ENCODE measurements around the gene POLD1. TPM values are rescaled to one million over a fixed set of nuclear protein-coding genes. Genes with fewer than 3 reads are reported as not detected.

POLD1 gene
- total RNA-seq, 2 experiments from 2014 or later, result 163 to 181 TPM

- H3K9me3 Mint-ChIP-seq (ENCODE audit: insufficient read depth), result no peaks in the 10 kb centered on the region
- ATAC-seq, result no peak
- ChIA-PET CTCF (interaction anchor here (1.0 kb wide), 1 partner anchor 94 kb away, joined by 3 read pairs; no protein-coding TSS in a partner anchor), POLR2A (no interaction called here)
- DNase-seq, result no peak
- H3K27ac Mint-ChIP-seq, result no peak overlapping the region
- H3K4me3 Mint-ChIP-seq, result no peak overlapping the region
- H3K4me1 Mint-ChIP-seq (ENCODE audit: low read depth), result no peaks in the 10 kb centered on the region
- no peaks in the 10 kb centered on the region for H3K36me3 Mint-ChIP-seq (ENCODE audit: low read depth)
- no peaks in the 10 kb centered on the region for H3K27me3 Mint-ChIP-seq (ENCODE audit: low read depth)
These were observed 67.0 kb downstream of the POLD1 start for GRCh38 chr19:50451223-50451534.

GRCh38 chr19:50453243-50453642 lies 69.1 kb downstream of the POLD1 start:
- ChIA-PET CTCF (no interaction called here), POLR2A (no interaction called here)
- Mint-ChIP-seq H3K36me3 (ENCODE audit: low read depth) (no peaks in the 10 kb centered on the region), H3K27me3 (ENCODE audit: low read depth) (peaks cover 4% of the 10 kb centered on the region), H3K4me1 (ENCODE audit: low read depth) (no peaks in the 10 kb centered on the region), H3K27ac (no peak overlapping the region), H3K9me3 (ENCODE audit: insufficient read depth) (no peaks in the 10 kb centered on the region), H3K4me3 (no peak overlapping the region)
- DNase-seq (no peak), ATAC-seq (no peak)

GRCh38 chr19:50455992-50456391 lies 71.8 kb downstream of the POLD1 start:
- ATAC-seq, result no peak
- Mint-ChIP-seq H3K4me1 (ENCODE audit: low read depth) (peaks cover 5% of the 10 kb centered on the region), H3K27ac (no peak overlapping the region), H3K27me3 (ENCODE audit: low read depth) (peaks cover 9% of the 10 kb centered on the region), H3K9me3 (ENCODE audit: insufficient read depth) (no peaks in the 10 kb centered on the region), H3K36me3 (ENCODE audit: low read depth) (no peaks in the 10 kb centered on the region), H3K4me3 (no peak overlapping the region)
- ChIA-PET CTCF (no interaction called here), POLR2A (no interaction called here)
- no peak for DNase-seq

GRCh38 chr19:50457300-50457699 lies 73.2 kb downstream of the POLD1 start:
- ChIA-PET POLR2A (no interaction called here), CTCF (interaction anchor here (1.2 kb wide), 1 partner anchor 100 kb away, joined by 4 read pairs; no protein-coding TSS in a partner anchor)
- DNase-seq, result no peak
- ATAC-seq, result no peak
- Mint-ChIP-seq H3K36me3 (ENCODE audit: low read depth) (no peaks in the 10 kb centered on the region), H3K27me3 (ENCODE audit: low read depth) (peaks cover 9% of the 10 kb centered on the region), H3K9me3 (ENCODE audit: insufficient read depth) (no peaks in the 10 kb centered on the region), H3K4me1 (ENCODE audit: low read depth) (peaks cover 10% of the 10 kb centered on the region), H3K27ac (no peak overlapping the region), H3K4me3 (no peak overlapping the region)

- CTCF ChIA-PET, result interaction anchor here (1.2 kb wide), 1 partner anchor 101 kb away, joined by 4 read pairs; no protein-coding TSS in a partner anchor
- peaks cover 10% of the 10 kb centered on the region for H3K4me1 Mint-ChIP-seq (ENCODE audit: low read depth)
- H3K36me3 Mint-ChIP-seq (ENCODE audit: low read depth), result no peaks in the 10 kb centered on the region
- POLR2A ChIA-PET, result no interaction called here
- ATAC-seq (no peak), DNase-seq (no peak)
- peaks cover 9% of the 10 kb centered on the region for H3K27me3 Mint-ChIP-seq (ENCODE audit: low read depth)
- H3K27ac Mint-ChIP-seq, result no peak overlapping the region
- no peak overlapping the region for H3K4me3 Mint-ChIP-seq
- H3K9me3 Mint-ChIP-seq (ENCODE audit: insufficient read depth), result no peaks in the 10 kb centered on the region
These were observed 74.4 kb downstream of the POLD1 start for GRCh38 chr19:50458396-50459066.

GRCh38 chr19:50459067-50459456 lies 74.9 kb downstream of the POLD1 start:
- H3K4me3 Mint-ChIP-seq, result no peak overlapping the region
- H3K36me3 Mint-ChIP-seq (ENCODE audit: low read depth), result no peaks in the 10 kb centered on the region
- DNase-seq (no peak), ATAC-seq (no peak)
- peaks cover 10% of the 10 kb centered on the region for H3K4me1 Mint-ChIP-seq (ENCODE audit: low read depth)
- no peaks in the 10 kb centered on the region for H3K9me3 Mint-ChIP-seq (ENCODE audit: insufficient read depth)
- peaks cover 9% of the 10 kb centered on the region for H3K27me3 Mint-ChIP-seq (ENCODE audit: low read depth)
- POLR2A ChIA-PET, result no interaction called here
- CTCF ChIA-PET, result no interaction called here
- H3K27ac Mint-ChIP-seq, result no peak overlapping the region

GRCh38 chr19:50459638-50460037 lies 75.5 kb downstream of the POLD1 start:
- no peak for ATAC-seq
- Mint-ChIP-seq H3K36me3 (ENCODE audit: low read depth) (no peaks in the 10 kb centered on the region), H3K27ac (no peak overlapping the region), H3K9me3 (ENCODE audit: insufficient read depth) (no peaks in the 10 kb centered on the region), H3K4me1 (ENCODE audit: low read depth) (peaks cover 10% of the 10 kb centered on the region), H3K27me3 (ENCODE audit: low read depth) (peaks cover 9% of the 10 kb centered on the region), H3K4me3 (no peak overlapping the region)
- POLR2A ChIA-PET, result no interaction called here
- no peak for DNase-seq
- CTCF ChIA-PET, result interaction anchor here (1.4 to 3.6 kb wide), 3 partner anchors 90 to 97 kb away, joined by 3 to 35 read pairs (median 9); no protein-coding TSS in a partner anchor

- Mint-ChIP-seq H3K27ac (peak overlapping the region; percentile 23), H3K4me3 (no peak overlapping the region)
These were observed 76.1 kb downstream of the POLD1 start for GRCh38 chr19:50460161-50460765.

GRCh38 chr19:50461066-50461875 lies 77.1 kb downstream of the POLD1 start:
- DNase-seq (peak; percentile 76), ATAC-seq (peak; percentile 84)
- peaks cover 9% of the 10 kb centered on the region for H3K27me3 Mint-ChIP-seq (ENCODE audit: low read depth)
- no peak overlapping the region for H3K27ac Mint-ChIP-seq
- H3K4me3 Mint-ChIP-seq, result no peak overlapping the region
- POLR2A ChIA-PET, result no interaction called here
- no peaks in the 10 kb centered on the region for H3K9me3 Mint-ChIP-seq (ENCODE audit: insufficient read depth)
- H3K36me3 Mint-ChIP-seq (ENCODE audit: low read depth), result no peaks in the 10 kb centered on the region
- CTCF ChIA-PET, result interaction anchor here (0.5 to 3.6 kb wide), 18 partner anchors 11 to 219 kb away, joined by 3 to 35 read pairs (median 4); partner anchors contain the start of gene POLD1
- peaks cover 10% of the 10 kb centered on the region for H3K4me1 Mint-ChIP-seq (ENCODE audit: low read depth)

More at GRCh38 chr19:50460161-50460765, 76.1 kb downstream of the POLD1 start:
- CTCF ChIA-PET, result interaction anchor here (0.5 to 3.6 kb wide), 16 partner anchors 10 to 220 kb away, joined by 3 to 35 read pairs (median 4); partner anchors contain the start of gene POLD1
- POLR2A ChIA-PET, result no interaction called here
- ATAC-seq (peak; percentile 25), DNase-seq (no peak)
- Mint-ChIP-seq H3K27me3 (ENCODE audit: low read depth) (peaks cover 9% of the 10 kb centered on the region), H3K36me3 (ENCODE audit: low read depth) (no peaks in the 10 kb centered on the region), H3K9me3 (ENCODE audit: insufficient read depth) (no peaks in the 10 kb centered on the region), H3K4me1 (ENCODE audit: low read depth) (peaks cover 10% of the 10 kb centered on the region)

GRCh38 chr19:50462970-50463369 lies 78.8 kb downstream of the POLD1 start:
- Mint-ChIP-seq H3K27me3 (ENCODE audit: low read depth) (peaks cover 5% of the 10 kb centered on the region), H3K36me3 (ENCODE audit: low read depth) (no peaks in the 10 kb centered on the region), H3K9me3 (ENCODE audit: insufficient read depth) (no peaks in the 10 kb centered on the region), H3K4me3 (no peak overlapping the region), H3K4me1 (ENCODE audit: low read depth) (peaks cover 10% of the 10 kb centered on the region), H3K27ac (no peak overlapping the region)
- DNase-seq (no peak), ATAC-seq (no peak)
- ChIA-PET CTCF (interaction anchor here (1.2 to 3.6 kb wide), 3 partner anchors 11 to 106 kb away, joined by 4 to 35 read pairs (median 6); no protein-coding TSS in a partner anchor), POLR2A (no interaction called here)

GRCh38 chr19:50464348-50464747 lies 80.2 kb downstream of the POLD1 start:
- H3K27me3 Mint-ChIP-seq (ENCODE audit: low read depth), result no peaks in the 10 kb centered on the region
- ATAC-seq, result no peak
- no peak overlapping the region for H3K4me3 Mint-ChIP-seq
- no peak overlapping the region for H3K27ac Mint-ChIP-seq
- ChIA-PET POLR2A (no interaction called here), CTCF (no interaction called here)
- DNase-seq, result no peak
- peaks cover 10% of the 10 kb centered on the region for H3K4me1 Mint-ChIP-seq (ENCODE audit: low read depth)
- no peaks in the 10 kb centered on the region for H3K9me3 Mint-ChIP-seq (ENCODE audit: insufficient read depth)
- H3K36me3 Mint-ChIP-seq (ENCODE audit: low read depth), result no peaks in the 10 kb centered on the region

- Mint-ChIP-seq H3K4me3 (no peak overlapping the region), H3K27ac (no peak overlapping the region), H3K4me1 (ENCODE audit: low read depth) (peaks cover 9% of the 10 kb centered on the region), H3K9me3 (ENCODE audit: insufficient read depth) (no peaks in the 10 kb centered on the region), H3K27me3 (ENCODE audit: low read depth) (no peaks in the 10 kb centered on the region), H3K36me3 (ENCODE audit: low read depth) (no peaks in the 10 kb centered on the region)
- no peak for ATAC-seq
- no peak for DNase-seq
- ChIA-PET POLR2A (no interaction called here), CTCF (no interaction called here)
These were observed 80.9 kb downstream of the POLD1 start for GRCh38 chr19:50465000-50465399.

All from activated CD8-positive, alpha-beta T cell treated with anti-CD3 and anti-CD28 coated beads, Interleukin-2, amount 10 ng/mL, durations not matched to agents 7 days and 5 days (primary cell).